HEK293 (cell line): ENCODE results near the gene TRIM56.

ENCODE experiments used
- CTCF ChIA-PET: fragments of 350-600 bp; formaldehyde crosslinking; extraction: SDS; loops from one replicate; lab custom pipeline; 2021; ENCODE audit warnings: antibody characterized with exemption; lab: Yijun Ruan, JAX
- POLR2A ChIA-PET: fragments of 300-600 bp; formaldehyde crosslinking; extraction: SDS; loops from one replicate; lab custom pipeline; 2020; ENCODE audit warnings: antibody characterized with exemption, inconsistent platforms; lab: Yijun Ruan, JAX
- H3K27ac ChIP-seq: fragments of 200-500 bp; sonication (Bioruptor generic); 2 replicates; pipeline ENCODE4 v1.5.1; 2014; ENCODE audit warnings: low read depth, low read length, control low read depth, inconsistent platforms; ENCODE audit errors: extremely low read depth
- H3K36me3 ChIP-seq, 2 experiments: fragments of 200-500 bp in 1 of 2; sonication (Bioruptor generic) in 1 of 2; 1 replicate in 1 of 2; 2 replicates in 1 of 2; pipeline ENCODE4 v1.5.1; 2014 to 2017; ENCODE audit warnings: inconsistent platforms in 2 of 2, low read length in 2 of 2; ENCODE audit not compliant: control insufficient read depth in 2 of 2, insufficient read depth in 1 of 2
- H3K4me1 ChIP-seq: fragments of 200-500 bp; sonication (Bioruptor generic); 2 replicates; pipeline ENCODE4 v1.5.1; 2014; ENCODE audit warnings: mild to moderate bottlenecking, low read length, inconsistent platforms; ENCODE audit not compliant: control insufficient read depth, insufficient read depth
- H3K4me3 ChIP-seq: 2 replicates; pipeline ENCODE4 v1.5.1; 2011; ENCODE audit warnings: low read depth, mild to moderate bottlenecking, control low read depth, low read length, moderate library complexity
- H3K9me3 ChIP-seq: fragments of 200-500 bp; sonication (Bioruptor generic); 2 replicates; pipeline ENCODE4 v1.5.1; 2014; ENCODE audit warnings: low read depth, low read length, inconsistent platforms; ENCODE audit not compliant: control insufficient read depth, insufficient read depth
- BCL11A ChIP-seq: fragments of 450-650 bp; formaldehyde crosslinking; IDR thresholded peaks from 2 replicates; pipeline ENCODE4 v1.5.1; 2016; ENCODE audit warnings: low read depth, missing biosample characterization, missing genetic modification characterization
- RBAK ChIP-seq: fragments of 450-650 bp; formaldehyde crosslinking; IDR thresholded peaks from 2 replicates; pipeline ENCODE4 v1.5.1; 2016; ENCODE audit warnings: missing biosample characterization, missing genetic modification characterization
- REST ChIP-seq: fragments of 450-650 bp; formaldehyde crosslinking; IDR thresholded peaks from 2 replicates; pipeline ENCODE4 v1.5.1; 2016; ENCODE audit warnings: missing biosample characterization, missing genetic modification characterization
- SCRT2 ChIP-seq: fragments of 450-650 bp; formaldehyde crosslinking; IDR thresholded peaks from 2 replicates; pipeline ENCODE4 v1.5.1; 2016; ENCODE audit warnings: missing biosample characterization, missing genetic modification characterization
- SP7 ChIP-seq: fragments of 450-650 bp; formaldehyde crosslinking; IDR thresholded peaks from 2 replicates; pipeline ENCODE4 v1.5.1; 2016; ENCODE audit warnings: missing biosample characterization, missing genetic modification characterization
- ZBTB21 ChIP-seq: fragments of 450-650 bp; formaldehyde crosslinking; IDR thresholded peaks from 2 replicates; pipeline ENCODE4 v1.5.1; 2017; ENCODE audit warnings: missing biosample characterization, missing genetic modification characterization
- ZFP3 ChIP-seq: fragments of 450-650 bp; formaldehyde crosslinking; IDR thresholded peaks from 2 replicates; pipeline ENCODE4 v1.5.1; 2016; ENCODE audit warnings: low read depth, missing biosample characterization, missing genetic modification characterization
- ZFP41 ChIP-seq: fragments of 450-650 bp; formaldehyde crosslinking; IDR thresholded peaks from 2 replicates; pipeline ENCODE4 v1.5.1; 2016; ENCODE audit warnings: missing biosample characterization, missing genetic modification characterization, borderline replicate concordance
- ZNF274 ChIP-seq, 2 experiments: fragments of 200-500 bp in 1 of 2; fragments of 450-650 bp in 1 of 2; sonication (Bioruptor generic) in 1 of 2; formaldehyde crosslinking in 1 of 2; IDR thresholded peaks; 2 replicates each; pipeline versions ENCODE4 v1.5.1 to v1.6.1; 2014 to 2016; ENCODE audit warnings: borderline replicate concordance in 1 of 2, inconsistent platforms in 1 of 2, low read length in 1 of 2, missing biosample characterization in 1 of 2, missing genetic modification characterization in 1 of 2
- ZNF292 ChIP-seq: fragments of 450-650 bp; formaldehyde crosslinking; IDR thresholded peaks from 2 replicates; pipeline ENCODE4 v1.5.1; 2016; ENCODE audit warnings: low read depth, missing biosample characterization, missing genetic modification characterization, borderline replicate concordance
- ZNF302 ChIP-seq: fragments of 450-650 bp; formaldehyde crosslinking; IDR thresholded peaks from 2 replicates; pipeline ENCODE4 v1.5.1; 2016; ENCODE audit warnings: missing biosample characterization, missing genetic modification characterization, low read depth
- ZNF423 ChIP-seq: fragments of 450-650 bp; formaldehyde crosslinking; IDR thresholded peaks from 2 replicates; pipeline ENCODE4 v1.5.1; 2016; ENCODE audit warnings: missing biosample characterization, missing genetic modification characterization
- ZNF501 ChIP-seq: fragments of 450-650 bp; formaldehyde crosslinking; IDR thresholded peaks from 2 replicates; pipeline ENCODE4 v1.5.1; 2016; ENCODE audit warnings: missing biosample characterization, missing genetic modification characterization
- ZNF555 ChIP-seq: fragments of 450-650 bp; formaldehyde crosslinking; conservative IDR thresholded peaks from 2 replicates; pipeline ENCODE4 v1.5.1; 2017; ENCODE audit warnings: missing biosample characterization, mild to moderate bottlenecking, missing genetic modification characterization, inconsistent platforms
- ZNF585B ChIP-seq: fragments of 450-650 bp; formaldehyde crosslinking; IDR thresholded peaks from 2 replicates; pipeline ENCODE4 v1.5.1; 2016; ENCODE audit warnings: missing biosample characterization, missing genetic modification characterization
- ZNF768 ChIP-seq: fragments of 450-650 bp; formaldehyde crosslinking; IDR thresholded peaks from 2 replicates; pipeline ENCODE4 v1.5.1; 2018; ENCODE audit warnings: missing biosample characterization, mild to moderate bottlenecking, missing genetic modification characterization
- ZNF777 ChIP-seq: fragments of 450-650 bp; formaldehyde crosslinking; IDR thresholded peaks from 2 replicates; pipeline ENCODE4 v1.5.1; 2017; ENCODE audit warnings: missing biosample characterization, missing genetic modification characterization, borderline replicate concordance
- TF ChIP-seq, protein P1 (sequence below): fragments of 450-650 bp; formaldehyde crosslinking; IDR thresholded peaks from 2 replicates; pipeline ENCODE4 v1.5.1; 2016; ENCODE audit warnings: missing biosample characterization, missing genetic modification characterization
- TF ChIP-seq, protein P2 (sequence below): fragments of 450-650 bp; formaldehyde crosslinking; IDR thresholded peaks from 2 replicates; pipeline ENCODE4 v1.5.1; 2016; ENCODE audit warnings: missing biosample characterization, missing genetic modification characterization
- TF ChIP-seq, protein P3 (sequence below): fragments of 450-650 bp; formaldehyde crosslinking; IDR thresholded peaks from 2 replicates; pipeline ENCODE4 v1.5.1; 2016; ENCODE audit warnings: missing biosample characterization, missing genetic modification characterization
- TF ChIP-seq, protein P4 (sequence below): fragments of 450-650 bp; formaldehyde crosslinking; IDR thresholded peaks from 2 replicates; pipeline ENCODE4 v1.5.1; 2016; ENCODE audit warnings: missing biosample characterization, missing genetic modification characterization

The TRIM56 gene

GRCh38 chr7:101058355-101058754 lies 26.9 kb upstream of the TRIM56 start (continued):
- TF ChIP-seq, protein P1, sequence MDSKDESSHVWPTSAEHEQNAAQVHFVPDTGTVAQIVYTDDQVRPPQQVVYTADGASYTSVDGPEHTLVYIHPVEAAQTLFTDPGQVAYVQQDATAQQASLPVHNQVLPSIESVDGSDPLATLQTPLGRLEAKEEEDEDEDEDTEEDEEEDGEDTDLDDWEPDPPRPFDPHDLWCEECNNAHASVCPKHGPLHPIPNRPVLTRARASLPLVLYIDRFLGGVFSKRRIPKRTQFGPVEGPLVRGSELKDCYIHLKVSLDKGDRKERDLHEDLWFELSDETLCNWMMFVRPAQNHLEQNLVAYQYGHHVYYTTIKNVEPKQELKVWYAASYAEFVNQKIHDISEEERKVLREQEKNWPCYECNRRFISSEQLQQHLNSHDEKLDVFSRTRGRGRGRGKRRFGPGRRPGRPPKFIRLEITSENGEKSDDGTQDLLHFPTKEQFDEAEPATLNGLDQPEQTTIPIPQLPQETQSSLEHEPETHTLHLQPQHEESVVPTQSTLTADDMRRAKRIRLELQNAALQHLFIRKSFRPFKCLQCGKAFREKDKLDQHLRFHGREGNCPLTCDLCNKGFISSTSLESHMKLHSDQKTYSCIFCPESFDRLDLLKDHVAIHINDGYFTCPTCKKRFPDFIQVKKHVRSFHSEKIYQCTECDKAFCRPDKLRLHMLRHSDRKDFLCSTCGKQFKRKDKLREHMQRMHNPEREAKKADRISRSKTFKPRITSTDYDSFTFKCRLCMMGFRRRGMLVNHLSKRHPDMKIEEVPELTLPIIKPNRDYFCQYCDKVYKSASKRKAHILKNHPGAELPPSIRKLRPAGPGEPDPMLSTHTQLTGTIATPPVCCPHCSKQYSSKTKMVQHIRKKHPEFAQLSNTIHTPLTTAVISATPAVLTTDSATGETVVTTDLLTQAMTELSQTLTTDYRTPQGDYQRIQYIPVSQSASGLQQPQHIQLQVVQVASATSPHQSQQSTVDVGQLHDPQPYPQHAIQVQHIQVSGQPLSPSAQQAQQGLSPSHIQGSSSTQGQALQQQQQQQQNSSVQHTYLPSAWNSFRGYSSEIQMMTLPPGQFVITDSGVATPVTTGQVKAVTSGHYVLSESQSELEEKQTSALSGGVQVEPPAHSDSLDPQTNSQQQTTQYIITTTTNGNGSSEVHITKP (tag by site-specific recombination): no peak
- TF ChIP-seq SP7 (tag by site-specific recombination): no peak
- TF ChIP-seq REST (tag by site-specific recombination): peak; percentile 99
- no peak for TF ChIP-seq ZNF423 (tag by site-specific recombination)

DNA sequence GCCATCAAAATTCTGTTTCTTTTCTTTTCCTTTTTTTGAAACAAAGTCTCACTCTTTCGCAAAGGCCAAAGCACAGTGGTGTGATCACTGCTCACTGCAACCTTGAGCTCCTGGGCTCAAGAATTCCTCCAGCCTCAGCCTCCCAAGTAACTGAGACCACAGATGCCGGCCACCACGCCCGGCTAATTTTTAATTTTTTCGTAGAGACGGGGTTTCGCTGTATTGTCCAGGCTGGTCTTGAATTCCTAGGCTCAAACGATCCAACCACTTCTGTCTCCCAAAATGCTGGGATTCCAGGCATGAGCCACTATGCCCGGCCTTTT lies 25.7 kb upstream of the TRIM56 start:
- POLR2A ChIA-PET: no interaction called here

More for the DNA sequence above, 25.7 kb upstream of the TRIM56 start:
- no peaks in the 10 kb centered on the region for H3K9me3 ChIP-seq
- no peaks in the 10 kb centered on the region for H3K4me1 ChIP-seq
- CTCF ChIA-PET: interaction anchor here (0.6 to 2.7 kb wide), 19 partner anchors 9 to 223 kb away, joined by 3 to 27 read pairs (median 6); partner anchors contain the start of genes ACHE, SRRT and TRIM56
- no peak overlapping the region for H3K4me3 ChIP-seq
- H3K27ac ChIP-seq: no peak overlapping the region
- no peaks in the 10 kb centered on the region for H3K36me3 ChIP-seq
- no peak for TF ChIP-seq ZNF292
- no peak for TF ChIP-seq ZNF302 (tag by site-specific recombination)
- no peak for TF ChIP-seq ZNF501
- TF ChIP-seq ZFP41 (tag by site-specific recombination): no peak
- no peak for TF ChIP-seq BCL11A (tag by site-specific recombination)
- no peak for TF ChIP-seq ZNF768 (tag by site-specific recombination)
- TF ChIP-seq SCRT2: no peak
- TF ChIP-seq, protein P2, sequence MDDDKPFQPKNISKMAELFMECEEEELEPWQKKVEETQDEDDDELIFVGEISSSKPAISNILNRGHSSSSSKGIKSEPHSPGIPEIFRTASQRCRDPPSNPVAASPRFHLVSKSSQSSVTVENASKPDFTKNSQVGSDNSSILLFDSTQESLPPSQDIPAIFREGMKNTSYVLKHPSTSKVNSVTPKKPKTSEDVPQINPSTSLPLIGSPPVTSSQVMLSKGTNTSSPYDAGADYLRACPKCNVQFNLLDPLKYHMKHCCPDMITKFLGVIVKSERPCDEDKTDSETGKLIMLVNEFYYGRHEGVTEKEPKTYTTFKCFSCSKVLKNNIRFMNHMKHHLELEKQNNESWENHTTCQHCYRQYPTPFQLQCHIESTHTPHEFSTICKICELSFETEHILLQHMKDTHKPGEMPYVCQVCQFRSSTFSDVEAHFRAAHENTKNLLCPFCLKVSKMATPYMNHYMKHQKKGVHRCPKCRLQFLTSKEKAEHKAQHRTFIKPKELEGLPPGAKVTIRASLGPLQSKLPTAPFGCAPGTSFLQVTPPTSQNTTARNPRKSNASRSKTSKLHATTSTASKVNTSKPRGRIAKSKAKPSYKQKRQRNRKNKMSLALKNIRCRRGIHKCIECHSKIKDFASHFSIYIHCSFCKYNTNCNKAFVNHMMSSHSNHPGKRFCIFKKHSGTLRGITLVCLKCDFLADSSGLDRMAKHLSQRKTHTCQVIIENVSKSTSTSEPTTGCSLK: no peak
- TF ChIP-seq ZFP3: no peak
- TF ChIP-seq ZNF585B (tag by site-specific recombination): no peak
- TF ChIP-seq, protein P3, sequence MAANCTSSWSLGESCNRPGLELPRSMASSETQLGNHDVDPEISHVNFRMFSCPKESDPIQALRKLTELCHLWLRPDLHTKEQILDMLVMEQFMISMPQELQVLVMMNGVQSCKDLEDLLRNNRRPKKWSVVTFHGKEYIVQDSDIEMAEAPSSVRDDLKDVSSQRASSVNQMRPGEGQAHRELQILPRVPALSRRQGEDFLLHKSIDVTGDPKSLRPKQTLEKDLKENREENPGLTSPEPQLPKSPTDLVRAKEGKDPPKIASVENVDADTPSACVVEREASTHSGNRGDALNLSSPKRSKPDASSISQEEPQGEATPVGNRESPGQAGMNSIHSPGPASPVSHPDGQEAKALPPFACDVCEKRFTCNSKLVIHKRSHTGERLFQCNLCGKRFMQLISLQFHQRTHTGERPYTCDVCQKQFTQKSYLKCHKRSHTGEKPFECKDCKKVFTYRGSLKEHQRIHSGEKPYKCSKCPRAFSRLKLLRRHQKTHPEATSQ (tag by site-specific recombination): no peak
- TF ChIP-seq, protein P4, sequence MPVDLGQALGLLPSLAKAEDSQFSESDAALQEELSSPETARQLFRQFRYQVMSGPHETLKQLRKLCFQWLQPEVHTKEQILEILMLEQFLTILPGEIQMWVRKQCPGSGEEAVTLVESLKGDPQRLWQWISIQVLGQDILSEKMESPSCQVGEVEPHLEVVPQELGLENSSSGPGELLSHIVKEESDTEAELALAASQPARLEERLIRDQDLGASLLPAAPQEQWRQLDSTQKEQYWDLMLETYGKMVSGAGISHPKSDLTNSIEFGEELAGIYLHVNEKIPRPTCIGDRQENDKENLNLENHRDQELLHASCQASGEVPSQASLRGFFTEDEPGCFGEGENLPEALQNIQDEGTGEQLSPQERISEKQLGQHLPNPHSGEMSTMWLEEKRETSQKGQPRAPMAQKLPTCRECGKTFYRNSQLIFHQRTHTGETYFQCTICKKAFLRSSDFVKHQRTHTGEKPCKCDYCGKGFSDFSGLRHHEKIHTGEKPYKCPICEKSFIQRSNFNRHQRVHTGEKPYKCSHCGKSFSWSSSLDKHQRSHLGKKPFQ (tag by site-specific recombination): no peak
- no peak for TF ChIP-seq RBAK (tag by site-specific recombination)
- no peak for TF ChIP-seq ZNF274 (IDR thresholded peaks at IDR 0.05; ENCODE audit: low read length)
- TF ChIP-seq ZNF274 (tag by site-specific recombination; IDR thresholded peaks at IDR 0.05; ENCODE audit: borderline replicate concordance): no peak
- no peak for TF ChIP-seq ZNF555
- TF ChIP-seq ZBTB21 (tag by site-specific recombination): no peak
- no peak for TF ChIP-seq ZNF777 (tag by site-specific recombination)
